GM19324 (cell line): Measurements from ENCODE around the gene RMI2.

Experiments used
- ATAC-seq: cut with Tn5 transposase; IDR thresholded peaks from one replicate; pipeline ENCODE4 v1.9.1; 2021; ENCODE audit warnings: mild to moderate bottlenecking, moderate library complexity; ENCODE audit not compliant: unreplicated experiment, low FRiP score

The RMI2 gene

DNA sequence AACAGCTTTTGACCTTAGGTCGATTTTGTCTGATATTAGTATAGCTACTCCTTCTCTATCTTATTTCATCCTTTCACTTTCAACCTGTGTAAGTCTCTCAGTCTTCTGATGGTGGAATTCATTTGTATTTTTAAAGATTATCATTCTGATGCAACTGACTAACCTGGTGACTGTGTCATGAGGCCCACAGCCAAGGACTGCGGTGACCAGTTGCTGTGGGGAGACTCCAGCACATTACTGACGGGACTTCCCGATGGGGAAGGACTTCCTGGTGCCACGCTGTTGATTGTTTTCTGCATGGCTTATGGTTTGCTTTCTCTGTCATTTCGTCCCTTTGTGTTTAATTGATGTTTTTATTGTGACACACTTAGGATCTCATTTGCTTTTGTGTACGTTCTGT, 34.2 kb downstream of the RMI2 start:
- ATAC-seq = no peak

DNA sequence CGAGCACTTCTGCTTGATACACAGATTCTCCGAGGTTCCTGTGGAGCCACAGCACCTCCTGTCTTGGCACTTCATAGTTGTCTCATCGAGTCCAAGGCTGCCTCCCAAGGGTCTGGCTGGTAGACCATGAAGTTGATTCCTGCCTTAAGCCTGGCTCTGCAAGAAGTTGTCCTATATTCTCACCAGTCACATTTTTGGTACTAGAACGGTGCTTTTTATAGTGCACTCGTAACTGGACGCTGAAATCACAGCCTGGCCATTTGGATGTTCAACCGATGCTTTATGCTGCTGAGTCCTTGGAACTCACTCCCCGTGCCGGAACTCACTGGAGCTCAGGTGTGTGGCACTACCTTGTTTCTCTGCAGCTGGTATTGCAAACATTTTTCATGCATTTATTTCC, 35.6 kb downstream of the RMI2 start:
- ATAC-seq = no peak

DNA sequence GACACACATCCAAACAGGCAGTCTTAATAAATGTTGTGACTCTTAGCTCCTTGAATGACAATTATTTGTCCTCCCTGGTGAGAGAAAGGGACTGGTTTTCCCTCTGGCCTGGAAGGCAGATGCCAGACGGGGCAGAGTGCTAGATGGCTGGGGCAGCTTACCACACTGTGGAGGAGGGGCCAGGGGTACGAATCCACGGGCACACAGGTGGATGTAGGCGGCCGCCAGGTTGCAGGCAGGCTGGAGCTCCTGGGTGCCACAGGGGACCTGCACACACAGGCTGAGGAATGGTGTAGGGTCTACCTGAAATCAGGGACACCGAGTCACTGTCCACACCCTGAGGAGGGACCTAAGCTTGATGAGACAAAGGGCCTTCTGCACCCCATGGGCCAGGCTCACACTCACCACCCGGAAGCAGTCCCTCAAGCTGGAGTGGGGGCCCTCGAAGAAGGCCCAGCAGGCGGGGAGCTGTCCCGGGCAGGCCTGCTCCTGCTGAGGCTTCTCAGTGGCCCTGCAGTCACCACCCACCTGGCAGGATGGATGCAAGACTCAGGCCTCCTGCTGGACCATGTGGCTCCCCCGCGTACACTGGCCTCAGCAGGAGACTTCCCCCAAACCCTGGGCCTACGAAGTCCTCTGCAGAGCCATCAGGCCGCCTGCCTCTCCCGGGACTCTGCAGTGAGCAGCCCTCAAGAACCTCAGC, 38.4 kb downstream of the RMI2 start:
- ATAC-seq = no peak

DNA sequence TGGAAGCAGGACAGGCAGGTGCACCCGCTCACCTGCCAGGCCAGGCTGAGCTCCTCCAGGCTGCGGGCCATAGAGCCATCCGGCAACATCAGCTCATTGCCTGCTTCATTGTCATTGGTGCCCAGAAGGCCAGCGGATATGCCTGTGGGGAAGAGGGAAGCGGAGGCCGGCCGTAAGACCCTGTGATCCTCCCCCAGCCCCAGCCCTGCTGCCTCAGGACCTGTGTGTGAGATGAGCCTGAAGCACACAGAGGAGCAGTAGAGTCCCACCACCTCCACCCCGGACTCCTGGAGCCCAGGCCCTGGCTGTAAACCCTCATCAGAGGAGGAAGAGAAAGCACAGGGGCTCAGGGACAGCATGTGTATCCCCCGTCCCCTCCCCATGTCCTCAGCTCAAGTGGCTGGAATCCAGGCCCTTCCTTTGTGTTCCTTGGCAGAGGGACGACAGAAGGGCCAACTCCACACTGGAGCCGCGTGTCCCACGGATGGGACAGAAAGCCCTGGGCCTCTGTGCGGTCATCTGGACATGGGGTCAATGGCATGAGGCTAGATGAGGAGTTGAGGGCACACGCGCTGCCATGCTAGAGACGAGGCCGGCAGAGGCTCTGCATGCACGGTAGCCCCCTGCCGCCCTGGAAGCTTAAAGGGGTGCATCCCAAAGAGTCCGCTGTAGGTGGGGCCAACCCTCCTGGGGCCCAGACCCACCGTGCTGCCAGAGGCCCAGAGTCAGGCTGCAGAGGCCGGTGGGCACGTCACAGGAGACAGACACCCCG, 39.1 kb downstream of the RMI2 start:
- ATAC-seq = no peak

DNA sequence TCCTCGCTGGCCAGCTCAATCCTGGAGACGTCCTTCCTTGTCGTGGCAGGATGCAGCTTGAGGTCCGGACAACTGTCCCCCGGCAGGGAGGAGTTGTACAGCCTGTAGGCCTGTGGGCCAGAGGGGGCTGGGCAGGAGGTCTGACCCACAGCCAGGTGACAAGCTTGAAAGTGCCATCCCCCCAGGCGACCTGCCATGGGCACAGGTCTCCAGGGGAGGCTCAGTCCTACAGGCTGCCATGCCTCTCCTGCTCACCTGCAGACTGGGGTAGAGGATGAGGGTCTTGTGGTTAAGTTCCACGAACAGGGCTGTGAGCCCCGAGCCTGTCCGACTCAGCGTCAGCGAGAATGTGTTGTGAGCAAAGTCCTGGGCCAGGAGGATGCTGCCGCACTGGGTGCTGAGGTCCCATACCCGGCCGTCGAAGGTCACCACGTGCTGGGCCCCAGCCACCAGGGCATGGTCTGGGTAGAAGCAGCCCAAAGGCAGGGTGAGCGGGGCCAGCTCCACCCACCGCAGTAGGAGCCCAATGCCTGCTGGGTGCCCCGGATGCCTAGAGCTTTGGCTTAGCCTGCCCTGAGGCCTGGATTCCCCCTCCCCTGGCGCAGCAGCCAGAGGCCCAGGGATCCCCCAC, 39.8 kb downstream of the RMI2 start:
- no peak for ATAC-seq

DNA sequence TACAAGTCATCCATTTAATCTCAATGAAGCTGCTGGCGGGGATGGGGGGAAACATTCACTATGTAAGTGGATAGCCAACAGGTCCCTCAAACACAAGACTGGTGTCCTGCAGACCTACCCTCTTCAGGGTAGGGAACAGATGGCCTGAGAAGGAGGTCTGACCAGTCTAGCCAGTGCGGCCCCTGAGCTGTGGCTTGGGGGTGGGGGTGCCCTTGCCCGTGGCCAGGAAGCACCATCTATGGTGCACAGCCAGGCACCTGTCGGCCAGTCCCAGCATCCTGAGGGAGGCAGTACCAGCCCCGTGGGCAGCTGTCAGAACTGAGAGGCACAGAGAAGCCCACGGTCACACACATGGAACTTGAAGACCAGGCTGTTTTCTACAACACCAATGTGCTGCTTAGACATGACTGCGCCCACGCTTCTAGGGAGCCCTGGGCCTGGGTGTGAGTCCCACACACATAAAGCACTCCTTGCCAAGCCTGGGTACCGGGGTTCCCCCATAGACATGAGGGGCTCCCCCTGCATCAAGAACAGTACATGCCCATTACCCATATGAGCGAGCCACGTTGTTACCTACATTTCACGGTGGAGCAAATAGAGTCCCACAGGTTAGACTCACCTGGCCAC, 40.9 kb downstream of the RMI2 start:
- no peak for ATAC-seq

DNA sequence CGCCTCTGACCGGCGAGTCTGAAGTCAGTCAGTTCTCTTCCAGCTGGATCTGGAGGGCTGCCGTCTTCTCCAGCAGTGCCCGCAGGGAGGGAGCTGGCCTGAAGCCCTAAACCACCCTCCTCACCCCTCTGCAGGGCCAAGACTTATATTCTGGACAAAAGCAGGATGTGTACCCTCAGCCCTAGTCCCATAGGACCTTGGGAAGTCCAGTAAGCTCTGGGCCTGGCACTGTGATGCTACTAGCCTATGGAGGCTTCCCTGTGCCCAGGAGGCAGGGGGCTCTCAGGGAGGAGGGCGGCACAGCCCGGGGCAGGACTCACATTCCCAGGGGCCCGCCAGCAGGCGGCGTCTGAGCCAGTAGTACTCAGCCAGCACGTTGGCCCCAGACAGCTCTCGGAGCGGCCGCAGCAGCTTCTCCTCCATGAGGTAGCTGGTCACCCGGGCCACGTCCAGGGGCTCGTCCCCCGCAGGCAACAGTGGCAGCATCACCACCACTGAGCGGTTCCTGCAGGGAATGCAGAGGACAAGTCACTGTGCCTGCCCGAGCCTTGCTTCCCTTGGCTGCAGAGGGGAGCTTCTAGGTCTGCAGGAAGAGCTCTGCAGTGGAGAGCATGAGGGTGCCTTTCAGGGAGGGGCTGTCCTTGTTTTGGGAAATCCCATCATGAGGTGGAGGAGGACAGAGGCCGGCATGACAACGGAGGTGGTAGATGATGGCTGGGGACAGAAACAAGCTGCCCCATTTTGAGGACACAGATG, 41.7 kb downstream of the RMI2 start:
- no peak for ATAC-seq

DNA sequence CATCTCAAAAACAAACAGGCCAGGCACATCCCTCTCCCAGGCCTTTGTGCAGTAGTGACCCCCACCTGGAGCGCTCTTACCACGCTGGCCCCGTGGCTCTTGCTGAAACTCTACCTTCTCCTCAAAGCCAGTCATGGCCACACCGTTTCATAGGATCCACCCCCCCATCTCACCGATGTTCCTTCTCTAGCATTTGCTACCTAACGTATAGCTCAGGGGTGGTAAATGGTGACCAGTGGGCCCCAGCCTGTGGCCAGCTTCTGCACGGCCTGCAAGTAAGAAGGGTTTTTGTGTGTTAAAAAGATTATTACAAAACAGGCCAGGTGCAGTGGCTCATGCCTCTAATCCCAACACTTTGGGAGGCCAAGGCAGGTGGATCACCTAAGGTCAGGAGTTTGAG, 43.8 kb downstream of the RMI2 start:
- no peak for ATAC-seq

DNA sequence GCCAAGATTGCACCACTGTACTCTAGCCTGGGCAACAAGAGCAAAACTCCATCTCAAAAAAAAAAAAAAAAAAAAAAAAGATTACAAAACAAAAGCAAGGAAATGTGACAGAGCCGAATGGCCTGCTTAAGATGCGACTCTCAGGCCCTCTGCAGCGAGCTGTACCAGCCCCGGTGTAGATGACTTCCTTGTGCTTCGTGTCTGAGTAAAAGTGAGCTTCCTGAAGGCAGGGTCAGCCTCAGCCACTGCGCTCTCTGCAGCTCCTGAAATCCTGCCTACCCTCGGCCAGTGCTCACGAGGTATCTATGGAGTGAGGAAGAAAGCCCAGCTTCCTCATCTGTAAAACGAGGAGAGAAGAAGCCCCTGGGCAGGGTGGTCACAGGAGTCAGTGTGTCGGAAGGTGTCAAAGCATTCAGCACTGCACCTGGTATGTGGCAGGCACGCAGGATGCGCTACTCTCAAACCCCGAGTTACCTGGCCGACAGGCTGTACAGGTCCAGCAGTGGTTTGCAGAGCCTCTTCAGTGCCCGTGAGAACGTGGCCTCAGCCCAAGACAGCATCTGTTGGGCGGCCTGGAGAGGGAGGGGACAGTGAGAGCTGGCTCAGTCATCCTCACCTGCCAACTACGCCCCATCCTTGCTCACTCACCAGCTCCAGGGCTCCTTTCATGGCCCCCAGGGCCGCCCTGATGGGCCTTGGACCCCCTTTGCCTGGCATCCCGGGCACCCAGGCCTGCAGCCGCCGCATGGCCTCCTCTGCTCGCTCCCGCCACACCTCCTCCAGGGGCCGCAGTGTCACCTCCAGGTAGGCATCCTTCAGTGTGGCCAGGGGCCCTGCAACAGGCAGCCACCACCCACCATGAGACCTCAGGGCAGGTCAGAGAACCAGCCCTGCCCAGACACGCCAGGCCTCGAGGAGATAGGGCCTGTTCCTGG, 44.6 kb downstream of the RMI2 start:
- no peak for ATAC-seq

DNA sequence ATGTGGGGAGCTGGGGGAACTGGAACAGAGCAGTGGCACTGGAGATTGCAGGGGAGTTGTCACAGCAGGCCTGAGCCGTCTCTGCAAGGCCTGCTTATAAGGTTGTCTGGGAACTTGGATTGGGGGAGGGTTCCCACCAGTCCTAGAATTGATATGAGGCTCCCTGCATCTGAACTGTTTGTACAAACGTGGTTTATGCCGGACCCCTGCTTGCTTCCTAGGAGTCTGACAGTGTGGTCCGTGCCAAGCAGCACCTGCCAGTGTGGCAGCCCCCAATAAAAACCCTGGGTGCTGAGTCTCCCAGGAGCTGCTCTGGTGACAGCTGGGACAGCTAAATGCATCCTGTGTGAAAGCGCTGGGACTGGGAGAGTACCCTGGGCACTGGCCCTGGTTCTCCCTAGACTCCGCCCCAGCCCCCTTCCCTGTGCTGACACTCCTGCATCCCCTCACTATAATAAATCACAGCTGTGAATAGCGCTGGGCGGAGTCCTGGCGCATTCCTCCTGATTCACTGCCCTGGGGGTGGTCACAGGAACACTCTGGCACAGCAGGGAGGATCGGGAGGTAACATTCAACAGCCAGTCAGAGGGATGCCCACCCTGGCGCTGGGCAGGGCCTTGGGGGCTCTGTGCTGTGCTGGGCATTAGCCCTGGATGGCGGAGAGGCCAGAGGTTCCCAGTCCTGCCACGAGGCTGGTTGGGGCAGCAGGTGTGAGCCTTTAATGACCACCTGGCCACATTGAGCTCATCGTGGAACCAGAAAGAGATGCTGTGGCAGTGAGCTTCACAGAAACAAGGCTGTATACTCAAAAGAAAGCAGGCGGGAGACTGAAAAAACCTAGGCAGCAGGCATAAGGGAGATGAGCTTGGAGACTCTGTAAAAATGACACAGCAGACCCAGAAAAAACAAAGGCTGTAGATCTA, 45.6 kb downstream of the RMI2 start:
- no peak for ATAC-seq

DNA sequence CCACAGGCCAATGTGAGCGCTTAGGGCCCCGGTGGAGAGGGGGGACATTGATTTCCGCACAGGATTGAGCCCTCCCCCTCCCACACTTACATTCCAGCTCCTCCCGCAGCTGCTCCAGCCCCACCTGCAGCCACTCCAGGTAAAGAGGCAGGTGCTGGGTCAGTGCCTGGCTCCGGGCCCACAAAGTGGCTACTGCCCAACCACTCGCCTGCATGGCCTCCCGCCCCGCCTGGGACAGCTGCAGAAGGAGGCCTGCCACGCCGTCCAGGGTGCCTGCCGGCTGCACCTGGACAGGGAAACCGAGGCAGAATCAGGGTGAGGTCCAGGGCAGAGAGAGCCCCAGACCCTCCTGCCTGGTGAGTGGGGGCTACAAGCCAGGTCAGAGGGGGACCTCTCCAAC, 46.3 kb downstream of the RMI2 start:
- no peak for ATAC-seq

DNA sequence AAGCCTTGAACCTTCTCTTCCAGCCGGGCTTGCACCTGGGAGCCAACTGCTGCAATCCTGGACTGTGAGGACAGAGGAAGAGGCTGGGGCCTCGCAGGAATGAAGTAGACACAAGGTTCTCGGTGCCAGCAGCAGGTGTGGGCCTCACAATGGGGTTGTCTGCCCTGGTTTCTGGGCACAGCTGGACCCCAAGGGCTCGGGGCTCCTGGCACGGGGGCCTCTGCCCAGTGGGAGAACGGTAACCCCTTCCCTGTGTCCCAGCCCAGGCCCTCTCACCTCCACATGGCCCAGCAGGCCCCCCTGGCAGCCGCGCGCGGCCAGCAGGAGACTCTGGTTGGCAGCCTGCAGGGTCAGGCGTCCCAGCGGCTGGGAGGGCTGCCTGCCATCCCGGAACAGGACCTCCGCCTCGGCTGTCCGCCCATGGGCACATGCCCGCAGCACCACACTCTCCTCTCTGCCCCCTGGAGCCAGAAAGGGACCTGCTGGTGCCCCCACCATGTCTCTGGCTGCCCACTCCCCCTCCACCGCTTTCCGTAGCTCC, 46.9 kb downstream of the RMI2 start:
- ATAC-seq = no peak

DNA sequence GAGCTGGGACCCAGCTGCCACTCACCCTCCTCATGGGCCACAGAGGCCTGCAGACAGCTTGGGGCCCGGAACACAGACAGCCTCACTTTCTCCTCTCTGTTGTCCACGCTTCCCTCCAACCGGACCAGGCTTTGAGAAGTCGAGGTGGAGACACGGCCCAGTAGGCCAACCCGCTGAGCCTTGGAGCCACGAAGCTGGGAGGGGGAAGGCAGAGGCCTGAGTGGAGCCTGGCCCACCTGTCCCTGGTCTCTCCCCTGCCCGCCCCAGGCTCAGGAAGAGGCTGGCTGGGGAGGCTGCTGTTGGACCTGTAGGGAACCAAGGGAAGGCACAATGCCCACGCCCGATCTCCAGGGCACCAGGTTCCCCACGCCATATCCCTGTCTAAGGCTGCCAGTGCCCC, 48.1 kb downstream of the RMI2 start:
- no peak for ATAC-seq

DNA sequence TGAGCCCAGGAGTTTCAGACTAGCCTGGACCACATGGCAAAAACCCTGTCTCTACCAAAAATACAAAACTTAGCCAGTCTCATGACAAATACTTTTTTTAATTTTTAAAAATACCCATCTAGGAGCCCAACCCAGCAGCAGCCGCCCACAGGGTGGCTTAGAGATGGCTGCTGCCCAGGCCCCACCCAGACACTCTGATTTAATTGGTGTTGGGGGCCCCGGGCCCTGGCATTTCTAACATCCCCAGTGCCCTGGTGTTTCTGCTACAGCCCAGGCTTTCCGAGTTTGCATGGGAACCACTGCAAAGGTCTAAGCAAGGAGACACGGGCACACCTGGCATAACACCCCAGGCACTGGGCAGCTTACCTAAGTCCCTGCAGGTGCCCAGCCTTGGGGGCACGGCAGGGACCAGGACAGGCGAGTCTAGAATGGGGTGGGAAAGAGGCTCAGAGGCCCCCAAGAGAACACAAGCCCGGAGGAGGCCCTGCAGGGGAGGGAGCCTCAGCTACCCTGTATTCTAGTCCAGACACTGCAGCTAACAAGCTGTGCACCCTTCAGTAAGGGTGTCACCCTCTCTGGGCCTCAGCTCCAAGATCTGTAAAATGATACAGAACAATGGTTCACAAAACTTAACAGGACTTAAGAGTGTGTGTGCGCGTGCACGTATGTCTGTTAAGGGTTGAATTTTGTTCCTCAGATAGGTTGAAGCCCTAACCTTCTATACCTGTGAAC, 48.8 kb downstream of the RMI2 start:
- no peak for ATAC-seq

DNA sequence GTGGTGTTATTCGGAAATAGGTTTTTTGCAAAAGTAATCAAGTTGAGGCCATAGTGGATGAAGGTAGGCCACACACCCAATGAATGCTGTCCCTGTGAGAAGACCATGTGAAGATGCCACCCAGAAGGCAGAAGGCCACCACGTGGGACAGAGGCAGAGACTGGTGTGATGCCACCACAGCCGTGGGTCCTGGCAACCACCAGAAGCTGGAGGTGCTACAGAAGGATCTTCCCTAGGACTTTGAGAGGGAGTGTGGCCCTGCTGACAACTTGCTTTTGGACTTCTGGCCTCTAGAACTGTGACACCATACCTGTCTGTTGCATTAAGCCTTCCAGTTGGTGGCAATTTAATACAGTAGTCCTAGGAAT, 49.3 kb downstream of the RMI2 start:
- ATAC-seq = no peak

DNA sequence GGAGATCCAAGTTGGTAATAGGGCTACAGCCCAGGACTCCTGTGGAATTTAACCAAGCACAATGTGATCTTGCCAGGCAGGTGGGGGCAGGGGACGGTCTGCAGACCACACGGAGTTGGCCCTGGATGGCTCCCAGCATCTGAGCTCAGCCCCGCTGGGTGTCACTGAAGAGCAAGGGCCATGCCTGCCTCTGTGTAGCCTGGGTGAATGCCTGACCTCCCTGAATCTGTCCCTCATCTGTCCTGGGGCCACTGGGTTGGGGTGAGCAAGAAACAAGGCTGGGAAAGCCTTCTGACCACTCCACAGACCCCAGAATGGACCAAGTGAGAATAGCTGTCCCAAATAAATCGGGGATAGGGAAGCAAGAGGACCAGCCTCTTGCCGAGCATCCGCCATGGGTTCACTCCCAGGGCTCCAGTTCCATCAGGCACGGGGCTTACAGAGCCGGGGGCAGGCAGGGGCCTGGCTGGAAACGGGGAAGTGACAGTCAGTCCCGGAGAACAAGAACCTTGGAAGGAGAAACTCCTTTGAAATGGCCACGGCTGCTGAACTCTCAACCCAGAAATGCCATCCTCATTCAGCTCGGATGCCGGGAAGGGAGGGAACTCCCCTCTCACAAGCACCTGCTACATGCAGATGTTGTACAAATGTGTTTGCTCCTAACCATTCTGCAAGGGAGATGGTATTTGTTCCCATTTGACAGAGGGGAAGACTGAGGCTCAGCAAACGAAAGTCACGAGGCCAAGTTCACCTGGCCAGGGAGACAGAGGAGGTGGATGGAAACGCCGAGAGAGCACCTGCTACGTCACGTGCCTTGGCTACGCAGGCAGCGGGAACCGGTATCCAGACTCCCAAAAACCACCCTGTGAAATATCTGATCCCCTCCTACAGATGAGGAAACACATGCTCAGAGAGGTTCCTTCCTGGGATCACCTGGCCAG, 50.0 kb downstream of the RMI2 start:
- ATAC-seq = no peak

DNA sequence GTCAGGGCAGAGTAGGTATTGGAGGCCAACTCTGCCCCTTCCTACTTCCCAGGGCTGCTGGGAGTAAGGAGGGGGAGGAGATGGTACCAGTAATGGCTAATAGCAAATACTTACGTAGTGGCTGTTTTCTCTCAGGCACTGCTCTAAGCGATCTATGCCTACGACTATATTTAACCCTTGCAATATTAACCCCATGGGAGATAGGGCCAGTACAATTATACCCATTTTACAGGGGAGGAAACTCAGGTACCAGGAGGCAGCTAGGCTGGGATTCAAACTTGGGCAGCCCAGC, 50.6 kb downstream of the RMI2 start:
- no peak for ATAC-seq
